Activated CD4-positive, alpha-beta T cell treated with anti-CD3 and anti-CD28 coated beads for 36 hours (primary cell): ENCODE measurements around the gene RAPGEF1. TPM values are rescaled to one million over a fixed set of nuclear protein-coding genes. Genes with fewer than 3 reads are reported as not detected.

Experiments used
- ATAC-seq: fragments of 200-7000 bp; cut with Tn5 transposase; one replicate; pipeline ENCODE4 v1.10.0; 2021; ENCODE audit warnings: mild to moderate bottlenecking, moderate library complexity
- CTCF ChIA-PET: fragments of 350-600 bp; sonication (Branson Sonifier 250); formaldehyde crosslinking; loops from one replicate; lab custom pipeline; 2021; ENCODE audit warnings: antibody characterized with exemption; lab: Charles Lee
- POLR2A ChIA-PET: fragments of 350-600 bp; sonication (Branson Sonifier 250); formaldehyde crosslinking; loops from one replicate; lab custom pipeline; 2021; ENCODE audit warnings: antibody characterized with exemption, inconsistent platforms; lab: Charles Lee
- DNase-seq: peaks from one replicate; pipeline ENCODE4 v3.0.0-alpha.2; 2020
- H3K27ac Mint-ChIP-seq: one replicate; pipeline ENCODE4 v1.8.0; 2021; ENCODE audit warnings: mixed read lengths
- H3K27me3 Mint-ChIP-seq: one replicate; pipeline ENCODE4 v1.8.0; 2021; ENCODE audit warnings: mixed read lengths
- H3K36me3 Mint-ChIP-seq: one replicate; pipeline ENCODE4 v1.8.0; 2021; ENCODE audit warnings: low read depth, mixed read lengths
- H3K4me1 Mint-ChIP-seq: one replicate; pipeline ENCODE4 v1.8.0; 2021; ENCODE audit warnings: mixed read lengths
- H3K4me3 Mint-ChIP-seq: one replicate; pipeline ENCODE4 v1.8.0; 2021; ENCODE audit warnings: mild to moderate bottlenecking, moderate library complexity, mixed read lengths
- H3K9me3 Mint-ChIP-seq: one replicate; pipeline ENCODE4 v1.8.0; 2021; ENCODE audit warnings: low read depth, mixed read lengths
- intact Hi-C, 2 experiments: fragments of 100-400 bp; cut with DNase I in 1 of 2; cut with micrococcal nuclease in 1 of 2; formaldehyde crosslinking; loops; one replicate each; pipeline versions ENCODE4 v1.14.2 to v1.15.1; 2022 to 2024; cut with DNase I, micrococcal nuclease
- total RNA-seq, 2 experiments: library from RNA; stranded (reverse); gene quantifications; one replicate each; pipeline ENCODE4 v1.2.3, GENCODE V29; 2021

Gene RAPGEF1
- total RNA-seq, 2 experiments from 2014 or later, result 86.7 to 108 TPM

DNA sequence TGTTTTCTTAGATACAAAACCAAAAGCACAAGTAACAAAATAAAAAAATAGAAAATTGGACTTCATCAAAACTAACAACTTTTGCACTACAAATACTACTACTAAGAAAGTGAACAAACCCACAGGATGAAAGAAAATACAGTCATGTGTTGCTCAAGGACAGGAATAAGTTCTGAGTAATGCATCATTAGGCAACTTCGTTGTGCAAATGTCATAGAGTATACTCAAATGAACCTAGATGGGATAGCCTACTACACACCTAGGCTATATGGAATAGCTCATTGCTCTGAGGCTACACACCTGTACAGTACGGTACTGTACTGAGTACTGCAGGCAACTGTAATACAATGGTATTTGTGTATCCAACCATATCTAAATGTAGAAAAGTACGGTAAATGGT lies 88.3 kb downstream of the RAPGEF1 start:
- intact Hi-C loops, result loop anchor here (1.0 to 10.0 kb wide), 3 partner anchors 9 to 353 kb away; no protein-coding TSS in a partner anchor
- peak; percentile 86 for ATAC-seq
- Mint-ChIP-seq H3K27ac (peak overlapping the region; percentile 76), H3K36me3 (peaks cover 26% of the 10 kb centered on the region), H3K4me3 (peak overlapping the region; percentile 11), H3K4me1 (peaks cover 62% of the 10 kb centered on the region), H3K9me3 (no peaks in the 10 kb centered on the region), H3K27me3 (no peaks in the 10 kb centered on the region)
- POLR2A ChIA-PET, result interaction anchor here (0.5 to 1.0 kb wide), 2 partner anchors 10 to 16 kb away, joined by 3 read pairs; no protein-coding TSS in a partner anchor
- DNase-seq, result no peak
- CTCF ChIA-PET, result interaction anchor here (0.6 to 2.2 kb wide), 5 partner anchors 10 to 93 kb away, joined by 3 to 8 read pairs (median 5); no protein-coding TSS in a partner anchor

- Mint-ChIP-seq H3K9me3 (no peaks in the 10 kb centered on the region), H3K36me3 (peaks cover 25% of the 10 kb centered on the region), H3K27ac (peak overlapping the region; percentile 76), H3K4me3 (peak overlapping the region; percentile 11), H3K27me3 (no peaks in the 10 kb centered on the region), H3K4me1 (peaks cover 58% of the 10 kb centered on the region)
- POLR2A ChIA-PET, result interaction anchor here (0.5 to 1.0 kb wide), 2 partner anchors 10 to 16 kb away, joined by 3 read pairs; no protein-coding TSS in a partner anchor
- DNase-seq (peak; percentile 62), ATAC-seq (peak; percentile 82)
- intact Hi-C loops, result loop anchor here (1.0 to 10.0 kb wide), 3 partner anchors 9 to 354 kb away; no protein-coding TSS in a partner anchor
- CTCF ChIA-PET, result interaction anchor here (2.2 kb wide), 1 partner anchor 88 kb away, joined by 7 read pairs; no protein-coding TSS in a partner anchor
Observed at GRCh38 chr9:131651160-131651559, 88.7 kb downstream of the RAPGEF1 start.

GRCh38 chr9:131650254-131650653 lies 89.6 kb downstream of the RAPGEF1 start:
- H3K36me3 Mint-ChIP-seq, result peaks cover 27% of the 10 kb centered on the region
- intact Hi-C loops, result loop anchor here (2.0 to 10.0 kb wide), 2 partner anchors 19 to 355 kb away; no protein-coding TSS in a partner anchor
- CTCF ChIA-PET, result interaction anchor here (0.6 to 1.3 kb wide), 3 partner anchors 35 to 86 kb away, joined by 3 to 4 read pairs (median 3); no protein-coding TSS in a partner anchor

DNA sequence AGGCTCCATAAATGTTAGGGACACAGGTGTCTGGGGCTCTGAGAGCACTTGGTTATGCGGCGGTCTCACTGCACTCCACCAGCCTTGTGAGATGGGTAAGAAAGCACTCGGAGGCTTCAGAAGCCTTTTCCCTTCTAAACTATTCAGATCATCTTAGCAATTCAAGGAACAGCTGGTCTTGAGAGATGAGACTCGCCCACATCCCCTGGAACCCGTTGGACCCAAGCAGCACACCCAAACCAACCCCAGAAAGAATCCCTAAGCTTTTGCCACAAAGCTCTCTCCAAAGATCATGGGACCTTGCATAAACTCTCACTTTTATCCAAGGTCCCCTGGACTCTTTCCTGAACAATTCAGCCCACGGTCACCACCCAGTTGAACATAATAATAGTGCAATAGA lies 90.2 kb downstream of the RAPGEF1 start:
- intact Hi-C loops, result loop anchor here (2.0 to 10.0 kb wide), 2 partner anchors 19 to 355 kb away; no protein-coding TSS in a partner anchor

More at GRCh38 chr9:131650254-131650653, 89.6 kb downstream of the RAPGEF1 start:
- Mint-ChIP-seq H3K4me1 (peaks cover 59% of the 10 kb centered on the region), H3K9me3 (no peaks in the 10 kb centered on the region), H3K27me3 (no peaks in the 10 kb centered on the region), H3K4me3 (no peak overlapping the region), H3K27ac (no peak overlapping the region)
- POLR2A ChIA-PET, result no interaction called here
- no peak for DNase-seq
- ATAC-seq, result no peak

DNA sequence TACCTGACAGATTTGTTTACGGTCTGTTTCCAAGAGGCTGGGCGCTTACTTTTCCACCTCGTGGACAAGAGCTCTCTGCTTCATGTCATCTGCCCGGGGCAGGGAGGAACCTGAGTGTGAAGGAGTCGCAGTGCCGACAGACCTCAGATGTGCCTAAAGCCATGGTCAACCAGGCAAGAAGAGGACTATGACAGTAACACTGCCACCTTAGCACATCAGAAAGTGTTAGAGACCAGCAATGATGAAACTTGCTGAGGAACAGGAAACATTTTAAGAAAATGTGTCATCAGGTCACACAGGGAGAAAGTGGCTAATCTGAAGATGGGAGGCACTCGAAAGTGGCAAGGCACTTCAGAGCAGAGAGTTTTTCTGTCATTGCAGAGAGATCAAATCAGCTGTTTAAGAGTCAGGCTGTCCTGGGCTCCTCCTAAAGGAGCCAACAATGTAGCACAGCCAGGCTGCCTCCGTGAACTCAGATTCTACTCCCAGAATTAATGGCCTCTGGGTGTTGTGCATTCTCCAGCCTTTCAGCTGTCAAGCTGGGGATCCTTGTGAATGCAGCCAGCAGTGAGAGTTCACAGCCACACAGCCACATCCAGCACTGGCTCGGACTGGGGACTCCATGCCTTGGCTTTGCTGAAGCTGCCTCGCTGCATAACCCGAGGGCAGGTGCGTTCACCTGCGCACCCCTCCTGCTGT lies 94.6 kb downstream of the RAPGEF1 start:
- DNase-seq (peak; percentile 54), ATAC-seq (peak; percentile 65)
- H3K4me3 Mint-ChIP-seq, result no peak overlapping the region
- peak overlapping the region; percentile 89 for H3K27ac Mint-ChIP-seq
- peaks cover 63% of the 10 kb centered on the region for H3K4me1 Mint-ChIP-seq
- peaks cover 48% of the 10 kb centered on the region for H3K36me3 Mint-ChIP-seq
- intact Hi-C loops, result loop anchor here in 1 of 2 experiments (1.0 kb wide), 2 partner anchors 17 to 23 kb away; no protein-coding TSS in a partner anchor
- POLR2A ChIA-PET, result no interaction called here
- no peaks in the 10 kb centered on the region for H3K27me3 Mint-ChIP-seq
- no peaks in the 10 kb centered on the region for H3K9me3 Mint-ChIP-seq
- CTCF ChIA-PET, result interaction anchor here (1.2 kb wide), 1 partner anchor 10 kb away, joined by 4 read pairs; no protein-coding TSS in a partner anchor

More for the DNA sequence above, 90.2 kb downstream of the RAPGEF1 start:
- CTCF ChIA-PET, result interaction anchor here (0.6 to 1.3 kb wide), 2 partner anchors 79 to 87 kb away, joined by 3 to 4 read pairs; no protein-coding TSS in a partner anchor
- POLR2A ChIA-PET, result no interaction called here
- no peaks in the 10 kb centered on the region for H3K9me3 Mint-ChIP-seq
- ATAC-seq (no peak), DNase-seq (no peak)
- no peak overlapping the region for H3K27ac Mint-ChIP-seq
- H3K4me3 Mint-ChIP-seq, result no peak overlapping the region
- H3K36me3 Mint-ChIP-seq, result peaks cover 30% of the 10 kb centered on the region
- H3K27me3 Mint-ChIP-seq, result no peaks in the 10 kb centered on the region
- peaks cover 60% of the 10 kb centered on the region for H3K4me1 Mint-ChIP-seq

DNA sequence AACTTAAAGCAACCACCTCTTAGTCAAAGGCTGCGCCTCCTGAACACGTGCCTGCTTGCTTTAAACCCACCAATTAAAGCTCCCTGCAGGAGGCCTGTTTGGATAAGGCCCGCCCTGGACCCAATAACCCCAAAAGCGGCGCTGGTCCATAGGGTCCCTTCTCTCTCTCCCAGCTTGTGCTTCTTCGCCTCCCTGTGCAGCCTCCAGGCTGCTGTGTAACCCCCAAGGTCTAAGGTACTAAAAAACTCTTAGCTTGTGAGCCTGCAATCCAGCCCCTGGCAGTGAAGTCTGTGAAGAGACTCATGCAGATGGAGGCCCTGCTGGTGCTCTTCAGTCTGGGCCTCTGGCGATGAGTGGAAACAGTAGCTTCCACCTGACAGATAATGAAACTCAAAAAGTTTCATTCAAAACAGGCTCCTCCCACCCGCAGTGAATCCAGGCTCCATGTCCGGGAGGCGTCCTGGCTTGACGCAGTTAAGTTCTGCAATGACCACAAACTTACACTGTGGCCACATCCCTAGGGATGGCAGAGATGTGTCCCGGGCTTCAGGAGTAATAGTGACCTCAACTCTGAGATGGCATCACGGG lies 97.3 kb downstream of the RAPGEF1 start:
- Mint-ChIP-seq H3K27me3 (no peaks in the 10 kb centered on the region), H3K4me3 (peak overlapping the region; percentile 60), H3K36me3 (peaks cover 50% of the 10 kb centered on the region)

DNA sequence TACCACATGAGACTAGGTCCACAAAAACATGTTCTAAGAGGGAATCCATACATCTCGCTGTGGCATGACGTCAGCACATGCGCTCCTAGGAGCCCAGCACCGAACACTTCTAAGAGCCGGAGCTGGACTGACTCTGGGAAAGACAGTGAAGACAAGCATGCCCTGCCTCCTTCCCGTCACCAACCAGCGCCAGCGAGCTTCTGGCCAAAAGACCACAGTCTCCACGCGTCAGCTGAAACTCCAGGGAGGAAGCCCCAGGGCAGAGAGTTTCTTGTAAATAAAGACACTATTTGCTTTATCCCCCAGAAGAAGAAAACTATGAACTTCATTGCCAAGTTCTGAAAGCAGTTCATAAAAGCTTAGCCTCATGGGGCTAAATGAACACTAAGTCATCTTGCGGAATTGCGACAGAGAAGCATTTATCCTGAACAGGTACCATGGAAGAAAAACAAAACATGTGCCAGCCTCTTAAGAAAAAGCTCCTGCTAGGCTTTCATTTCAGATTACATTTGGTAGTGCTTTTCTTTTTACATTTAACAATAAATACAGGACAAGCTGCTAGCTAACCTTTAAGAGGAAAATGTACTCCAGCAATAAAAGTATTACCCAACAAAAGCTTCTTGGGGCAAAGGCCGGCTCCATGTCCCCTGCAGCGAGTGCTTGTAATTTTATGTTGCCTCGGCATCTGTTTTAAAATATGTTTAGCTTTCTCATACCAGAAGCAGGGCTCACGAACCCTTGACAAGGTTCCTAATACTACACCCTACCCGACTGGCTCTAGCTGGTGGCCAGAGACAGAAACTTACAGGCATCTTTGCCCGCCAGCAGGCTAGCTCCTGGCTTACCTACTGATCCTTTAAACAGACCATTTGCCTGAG lies 98.0 kb downstream of the RAPGEF1 start:
- Mint-ChIP-seq H3K4me1 (peaks cover 56% of the 10 kb centered on the region), H3K27me3 (no peaks in the 10 kb centered on the region)
- CTCF ChIA-PET, result interaction anchor here (0.6 to 4.2 kb wide), 18 partner anchors 10 to 268 kb away, joined by 3 to 25 read pairs (median 5); partner anchors contain the start of gene RAPGEF1

More for the DNA sequence above, 97.3 kb downstream of the RAPGEF1 start:
- Mint-ChIP-seq H3K27ac (peak overlapping the region; percentile 99), H3K4me1 (peaks cover 56% of the 10 kb centered on the region), H3K9me3 (no peaks in the 10 kb centered on the region)
- ChIA-PET CTCF (interaction anchor here (0.6 to 4.2 kb wide), 18 partner anchors 10 to 269 kb away, joined by 3 to 25 read pairs (median 5); partner anchors contain the start of gene RAPGEF1), POLR2A (interaction anchor here (0.6 to 2.3 kb wide), 9 partner anchors 15 to 90 kb away, joined by 3 to 14 read pairs (median 4); no protein-coding TSS in a partner anchor)
- intact Hi-C loops, result loop anchor here (1.0 to 5.0 kb wide), 7 partner anchors 9 to 98 kb away; partner anchors contain the start of gene RAPGEF1 (in 1 of the 2)
- peak; percentile 83 for DNase-seq
- ATAC-seq, result peak; percentile 89

GRCh38 chr9:131640438-131641137 lies 99.3 kb downstream of the RAPGEF1 start:
- CTCF ChIA-PET, result interaction anchor here (0.7 to 4.2 kb wide), 4 partner anchors 12 to 269 kb away, joined by 3 to 25 read pairs (median 4); partner anchors contain the start of gene RAPGEF1
- H3K27me3 Mint-ChIP-seq, result no peaks in the 10 kb centered on the region
- peaks cover 62% of the 10 kb centered on the region for H3K4me1 Mint-ChIP-seq
- peaks cover 42% of the 10 kb centered on the region for H3K36me3 Mint-ChIP-seq
- DNase-seq (no peak), ATAC-seq (no peak)
- H3K9me3 Mint-ChIP-seq, result no peaks in the 10 kb centered on the region
- POLR2A ChIA-PET, result interaction anchor here (0.7 to 2.3 kb wide), 2 partner anchors 11 to 18 kb away, joined by 3 to 8 read pairs; no protein-coding TSS in a partner anchor
- peak overlapping the region; percentile 49 for H3K27ac Mint-ChIP-seq
- no peak overlapping the region for H3K4me3 Mint-ChIP-seq
- intact Hi-C loops, result loop anchor here in 1 of 2 experiments (5.0 kb wide), 1 partner anchor 48 kb away; no protein-coding TSS in a partner anchor

More for the DNA sequence above, 98.0 kb downstream of the RAPGEF1 start:
- Mint-ChIP-seq H3K36me3 (peaks cover 47% of the 10 kb centered on the region), H3K27ac (peak overlapping the region; percentile 99), H3K9me3 (no peaks in the 10 kb centered on the region), H3K4me3 (peak overlapping the region; percentile 60)
- ATAC-seq, result no peak
- intact Hi-C loops, result loop anchor here (1.0 to 5.0 kb wide), 7 partner anchors 9 to 98 kb away; partner anchors contain the start of gene RAPGEF1 (in 1 of the 2)
- POLR2A ChIA-PET, result interaction anchor here (0.6 to 2.3 kb wide), 9 partner anchors 10 to 91 kb away, joined by 3 to 14 read pairs (median 4); no protein-coding TSS in a partner anchor
- DNase-seq, result no peak

GRCh38 chr9:131639769-131640437 lies 100.0 kb downstream of the RAPGEF1 start:
- CTCF ChIA-PET, result interaction anchor here (0.7 to 1.3 kb wide), 4 partner anchors 93 to 269 kb away, joined by 3 to 5 read pairs (median 4); no protein-coding TSS in a partner anchor
- Mint-ChIP-seq H3K4me3 (no peak overlapping the region), H3K27ac (peak overlapping the region; percentile 69), H3K36me3 (peaks cover 44% of the 10 kb centered on the region), H3K4me1 (peaks cover 62% of the 10 kb centered on the region), H3K27me3 (no peaks in the 10 kb centered on the region), H3K9me3 (no peaks in the 10 kb centered on the region)
- POLR2A ChIA-PET, result interaction anchor here (0.7 kb wide), 1 partner anchor 10 kb away, joined by 3 read pairs; no protein-coding TSS in a partner anchor
- no peak for DNase-seq
- intact Hi-C loops, result loop anchor here (5.0 to 10.0 kb wide), 2 partner anchors 48 to 605 kb away; no protein-coding TSS in a partner anchor
- no peak for ATAC-seq
